ENCODE data around the gene ARMC9. TPM values are rescaled to one million over a fixed set of nuclear protein-coding genes. Genes with fewer than 3 reads are reported as not detected.

ARMC9 gene
- total and polyA plus RNA-seq, 8 donors, result 11.4 to 40.6 (median 13.9) TPM

GRCh38 chr2:231359948-231360347 lies 161.5 kb downstream of the ARMC9 start:
- Histone ChIP-seq H3K4me3 (no peak overlapping the region), H3K27ac (no peak overlapping the region), H3K4me1 (peaks cover 0 to 26% of the 10 kb centered on the region in 2 donors), H3K9me3 (no peaks in the 10 kb centered on the region), H3K27me3 (no peaks in the 10 kb centered on the region), H3K36me3 (peaks cover 0 to 19% of the 10 kb centered on the region in 2 donors)
- no peak for TF ChIP-seq CTCF (IDR thresholded peaks at IDR 0.05)
- intact Hi-C loops (cut with DNase I), result no loop called here
- no peak for DNase-seq
- no peak for ATAC-seq

GRCh38 chr2:231360401-231360800 lies 162.0 kb downstream of the ARMC9 start:
- TF ChIP-seq CTCF (IDR thresholded peaks at IDR 0.05), result no peak
- Histone ChIP-seq H3K36me3 (peaks cover 0 to 19% of the 10 kb centered on the region in 2 donors), H3K27ac (no peak overlapping the region), H3K4me3 (no peak overlapping the region), H3K27me3 (no peaks in the 10 kb centered on the region), H3K4me1 (peaks cover 0 to 26% of the 10 kb centered on the region in 2 donors), H3K9me3 (no peaks in the 10 kb centered on the region)
- intact Hi-C loops (cut with DNase I), result no loop called here
- no peak for ATAC-seq
- DNase-seq, result no peak

GRCh38 chr2:231360881-231361371 lies 162.5 kb downstream of the ARMC9 start:
- H3K27me3 ChIP-seq, result no peaks in the 10 kb centered on the region
- no peak for TF ChIP-seq CTCF (IDR thresholded peaks at IDR 0.05)
- ATAC-seq (peak; percentile 36), DNase-seq (no peak)
- peak overlapping the region in 1 of 2 donors; percentile 63 for H3K27ac ChIP-seq
- peaks cover 0 to 26% of the 10 kb centered on the region in 2 donors for H3K4me1 ChIP-seq
- intact Hi-C loops (cut with DNase I), result no loop called here
- H3K36me3 ChIP-seq, result peaks cover 0 to 17% of the 10 kb centered on the region in 2 donors
- H3K9me3 ChIP-seq, result no peaks in the 10 kb centered on the region
- H3K4me3 ChIP-seq, result no peak overlapping the region

GRCh38 chr2:231361701-231362554 lies 163.5 kb downstream of the ARMC9 start:
- H3K4me3 ChIP-seq, result no peak overlapping the region
- intact Hi-C loops (cut with DNase I), result no loop called here
- H3K9me3 ChIP-seq, result no peaks in the 10 kb centered on the region
- peaks cover 0 to 15% of the 10 kb centered on the region in 2 donors for H3K36me3 ChIP-seq
- peaks cover 0 to 26% of the 10 kb centered on the region in 2 donors for H3K4me1 ChIP-seq
- H3K27me3 ChIP-seq, result no peaks in the 10 kb centered on the region
- ATAC-seq (peak; percentile 66), DNase-seq (no peak)
- H3K27ac ChIP-seq, result peak overlapping the region; percentile 53 to 63
- TF ChIP-seq CTCF (IDR thresholded peaks at IDR 0.05), result no peak

- Histone ChIP-seq H3K4me1 (peaks cover 0 to 26% of the 10 kb centered on the region in 2 donors), H3K27me3 (no peaks in the 10 kb centered on the region), H3K27ac (peak overlapping the region; percentile 53 to 63), H3K4me3 (no peak overlapping the region), H3K9me3 (no peaks in the 10 kb centered on the region), H3K36me3 (peaks cover 0 to 15% of the 10 kb centered on the region in 2 donors)
- intact Hi-C loops (cut with DNase I), result no loop called here
- DNase-seq, result no peak
- TF ChIP-seq CTCF (IDR thresholded peaks at IDR 0.05), result no peak
- ATAC-seq, result peak; percentile 5
Observed at GRCh38 chr2:231362555-231363184, 164.2 kb downstream of the ARMC9 start.
